ENCODE results near the gene CSF1R.
"Not testable (repeated sequence)": the region's sequence is repeated elsewhere in the genome, so short reads cannot be mapped to it uniquely, and the experiment has no call there.

The CSF1R gene

GRCh38 chr5:150103678-150104549, 17.6 kb upstream of the CSF1R start:
- DNase-seq: no peak

- no peak for DNase-seq
Observed at GRCh38 chr5:150101023-150101422, 14.7 kb upstream of the CSF1R start.

GRCh38 chr5:150097152-150097551, 10.8 kb upstream of the CSF1R start:
- DNase-seq: no peak

- no peak for DNase-seq
Observed at GRCh38 chr5:150092159-150092787, 5.9 kb upstream of the CSF1R start.

GRCh38 chr5:150085191-150085912, 1.0 kb downstream of the CSF1R start:
- DNase-seq: no peak

GRCh38 chr5:150084754-150085153, 1.6 kb downstream of the CSF1R start:
- not testable (repeated sequence) for DNase-seq

- DNase-seq: no peak
Observed at GRCh38 chr5:150082889-150083288, 3.5 kb downstream of the CSF1R start.

GRCh38 chr5:150082374-150082773, 4.0 kb downstream of the CSF1R start:
- no peak for DNase-seq

- no peak for DNase-seq
Observed at GRCh38 chr5:150081541-150082283, 4.6 kb downstream of the CSF1R start.

- no peak for DNase-seq
Observed at GRCh38 chr5:150080696-150081435, 5.5 kb downstream of the CSF1R start.

GRCh38 chr5:150079909-150080461, 6.4 kb downstream of the CSF1R start:
- no peak for DNase-seq

GRCh38 chr5:150078802-150079689, 7.3 kb downstream of the CSF1R start:
- no peak for DNase-seq

- no peak for DNase-seq
Observed at GRCh38 chr5:150077996-150078801, 8.2 kb downstream of the CSF1R start.

- DNase-seq: no peak
Observed at GRCh38 chr5:150077060-150077459, 9.3 kb downstream of the CSF1R start.

- no peak for DNase-seq
Observed at GRCh38 chr5:150075806-150076205, 10.5 kb downstream of the CSF1R start.

- no peak for DNase-seq
Observed at GRCh38 chr5:150075233-150075632, 11.1 kb downstream of the CSF1R start.

GRCh38 chr5:150073677-150074076, 12.7 kb downstream of the CSF1R start:
- DNase-seq: no peak

GRCh38 chr5:150073086-150073625, 13.2 kb downstream of the CSF1R start:
- no peak for DNase-seq

GRCh38 chr5:150070821-150071220, 15.5 kb downstream of the CSF1R start:
- DNase-seq: no peak
